Liver (tissue), 3 donors: ENCODE measurements around the gene MYCBPAP.

ENCODE experiments used
- ATF3 ChIP-seq: IDR thresholded peaks from 2 replicates; pipeline ENCODE4 v1.6.1; 2016; ENCODE audit warnings: antibody characterized with exemption
- CTCF ChIP-seq: fragments of 150-350 bp; IDR thresholded peaks from 2 replicates; pipeline ENCODE4 v1.5.1; 2017; ENCODE audit warnings: improper control_type of control experiment, low read depth, low read length; ENCODE audit not compliant: missing input control
- EGR1 ChIP-seq, 2 donors: IDR thresholded peaks; 2 replicates each; pipeline ENCODE4 v1.6.1; 2016 to 2018; ENCODE audit warnings: antibody characterized with exemption in 2 of 2, low read depth in 2 of 2
- RAD21 ChIP-seq, 2 donors: IDR thresholded peaks; 2 replicates each; pipeline ENCODE4 v1.6.1; 2016; ENCODE audit warnings: antibody characterized with exemption in 2 of 2, mild to moderate bottlenecking in 2 of 2
- REST ChIP-seq: IDR thresholded peaks from 2 replicates; pipeline ENCODE4 v1.6.1; 2016; ENCODE audit warnings: antibody characterized with exemption, mild to moderate bottlenecking
- RXRA ChIP-seq, 2 donors: IDR thresholded peaks; 2 replicates each; pipeline ENCODE4 v1.6.1; 2017 to 2018; ENCODE audit warnings: antibody characterized with exemption in 2 of 2, mild to moderate bottlenecking in 1 of 2
- SP1 ChIP-seq: IDR thresholded peaks from 2 replicates; pipeline ENCODE4 v1.6.1; 2018; ENCODE audit warnings: antibody characterized with exemption, mild to moderate bottlenecking
- TAF1 ChIP-seq: conservative IDR thresholded peaks from 2 replicates; pipeline ENCODE4 v1.6.1; 2016; ENCODE audit warnings: antibody characterized with exemption, mild to moderate bottlenecking
- YY1 ChIP-seq: IDR thresholded peaks from 2 replicates; pipeline ENCODE4 v1.6.1; 2016; ENCODE audit warnings: antibody characterized with exemption, mild to moderate bottlenecking
- donor health status: healthy.
- donor health status: healthy.

- no peak for TF ChIP-seq CTCF
- TF ChIP-seq SP1, result no peak
- TF ChIP-seq TAF1, result no peak
- no peak for TF ChIP-seq RAD21 (IDR thresholded peaks at IDR 0.05)
- TF ChIP-seq ATF3, result no peak
- TF ChIP-seq RXRA (IDR thresholded peaks at IDR 0.05), result no peak
- no peak for TF ChIP-seq YY1
- no peak for TF ChIP-seq REST
- TF ChIP-seq EGR1 (IDR thresholded peaks at IDR 0.05; ENCODE audit: low read depth in 2 of 2), result no peak
These were observed 60.4 kb downstream of the MYCBPAP start for GRCh38 chr17:50568659-50569058.
